ENCODE results near the gene E2F8.

Gene E2F8

GRCh38 chr11:19218216-19218615 lies 22.5 kb downstream of the E2F8 start:
- no peaks in the 10 kb centered on the region for H4K20me1 ChIP-seq (ENCODE audit: insufficient read depth)
- H3K9ac ChIP-seq = no peak overlapping the region
- H3K4me2 ChIP-seq = no peak overlapping the region
- no peaks in the 10 kb centered on the region for H3K79me2 ChIP-seq (ENCODE audit: insufficient read depth, low read depth)
- H3K36me3 ChIP-seq (ENCODE audit: insufficient read depth) = no peaks in the 10 kb centered on the region
- TF ChIP-seq CTCF (conservative IDR thresholded peaks at IDR 0.05; ENCODE audit: low read depth, low read length) = no peak
- H2AFZ ChIP-seq (ENCODE audit: low read depth) = no peak overlapping the region
- H3K27ac ChIP-seq = no peak overlapping the region
- H3K4me1 ChIP-seq (ENCODE audit: low read depth, poor library complexity, severe bottlenecking) = peaks cover 6% of the 10 kb centered on the region
- no peak overlapping the region for H3K4me3 ChIP-seq (IDR thresholded peaks at IDR 0.05; ENCODE audit: insufficient read depth, low read depth, low read length)
- H3K27me3 ChIP-seq (ENCODE audit: insufficient read depth, low read depth) = no peaks in the 10 kb centered on the region

- Histone ChIP-seq H3K9ac (no peak overlapping the region), H3K4me3 (IDR thresholded peaks at IDR 0.05; ENCODE audit: insufficient read depth, low read depth, low read length) (no peak overlapping the region), H3K4me2 (no peak overlapping the region), H4K20me1 (ENCODE audit: insufficient read depth) (no peaks in the 10 kb centered on the region), H3K27ac (no peak overlapping the region), H3K27me3 (ENCODE audit: insufficient read depth, low read depth) (no peaks in the 10 kb centered on the region), H2AFZ (ENCODE audit: low read depth) (no peak overlapping the region), H3K36me3 (ENCODE audit: insufficient read depth) (no peaks in the 10 kb centered on the region), H3K4me1 (ENCODE audit: low read depth, poor library complexity, severe bottlenecking) (peaks cover 6% of the 10 kb centered on the region), H3K79me2 (ENCODE audit: insufficient read depth, low read depth) (no peaks in the 10 kb centered on the region)
- TF ChIP-seq CTCF (conservative IDR thresholded peaks at IDR 0.05; ENCODE audit: low read depth, low read length) = no peak
These were observed 23.9 kb downstream of the E2F8 start for GRCh38 chr11:19216709-19217374.

GRCh38 chr11:19216021-19216420 lies 24.7 kb downstream of the E2F8 start:
- Histone ChIP-seq H3K79me2 (ENCODE audit: insufficient read depth, low read depth) (no peaks in the 10 kb centered on the region), H3K4me2 (no peak overlapping the region), H4K20me1 (ENCODE audit: insufficient read depth) (no peaks in the 10 kb centered on the region), H3K9ac (no peak overlapping the region), H3K36me3 (ENCODE audit: insufficient read depth) (no peaks in the 10 kb centered on the region), H3K4me1 (ENCODE audit: low read depth, poor library complexity, severe bottlenecking) (peaks cover 6% of the 10 kb centered on the region), H2AFZ (ENCODE audit: low read depth) (no peak overlapping the region), H3K27ac (no peak overlapping the region), H3K27me3 (ENCODE audit: insufficient read depth, low read depth) (no peaks in the 10 kb centered on the region), H3K4me3 (IDR thresholded peaks at IDR 0.05; ENCODE audit: insufficient read depth, low read depth, low read length) (no peak overlapping the region)
- no peak for TF ChIP-seq CTCF (conservative IDR thresholded peaks at IDR 0.05; ENCODE audit: low read depth, low read length)

GRCh38 chr11:19209617-19210370 lies 31.0 kb downstream of the E2F8 start:
- Histone ChIP-seq H3K4me2 (no peak overlapping the region), H3K9ac (no peak overlapping the region), H3K27ac (no peak overlapping the region), H3K36me3 (ENCODE audit: insufficient read depth) (no peaks in the 10 kb centered on the region), H3K79me2 (ENCODE audit: insufficient read depth, low read depth) (no peaks in the 10 kb centered on the region), H4K20me1 (ENCODE audit: insufficient read depth) (no peaks in the 10 kb centered on the region), H3K4me3 (IDR thresholded peaks at IDR 0.05; ENCODE audit: insufficient read depth, low read depth, low read length) (no peak overlapping the region), H3K4me1 (ENCODE audit: low read depth, poor library complexity, severe bottlenecking) (no peaks in the 10 kb centered on the region), H3K27me3 (ENCODE audit: insufficient read depth, low read depth) (no peaks in the 10 kb centered on the region), H2AFZ (ENCODE audit: low read depth) (no peak overlapping the region)
- TF ChIP-seq CTCF (conservative IDR thresholded peaks at IDR 0.05; ENCODE audit: low read depth, low read length) = no peak
